ENCODE results near the gene MRPL58.
A peak's percentile ranks its signal among the peaks of the same experiment; 100 is the strongest.

DNA sequence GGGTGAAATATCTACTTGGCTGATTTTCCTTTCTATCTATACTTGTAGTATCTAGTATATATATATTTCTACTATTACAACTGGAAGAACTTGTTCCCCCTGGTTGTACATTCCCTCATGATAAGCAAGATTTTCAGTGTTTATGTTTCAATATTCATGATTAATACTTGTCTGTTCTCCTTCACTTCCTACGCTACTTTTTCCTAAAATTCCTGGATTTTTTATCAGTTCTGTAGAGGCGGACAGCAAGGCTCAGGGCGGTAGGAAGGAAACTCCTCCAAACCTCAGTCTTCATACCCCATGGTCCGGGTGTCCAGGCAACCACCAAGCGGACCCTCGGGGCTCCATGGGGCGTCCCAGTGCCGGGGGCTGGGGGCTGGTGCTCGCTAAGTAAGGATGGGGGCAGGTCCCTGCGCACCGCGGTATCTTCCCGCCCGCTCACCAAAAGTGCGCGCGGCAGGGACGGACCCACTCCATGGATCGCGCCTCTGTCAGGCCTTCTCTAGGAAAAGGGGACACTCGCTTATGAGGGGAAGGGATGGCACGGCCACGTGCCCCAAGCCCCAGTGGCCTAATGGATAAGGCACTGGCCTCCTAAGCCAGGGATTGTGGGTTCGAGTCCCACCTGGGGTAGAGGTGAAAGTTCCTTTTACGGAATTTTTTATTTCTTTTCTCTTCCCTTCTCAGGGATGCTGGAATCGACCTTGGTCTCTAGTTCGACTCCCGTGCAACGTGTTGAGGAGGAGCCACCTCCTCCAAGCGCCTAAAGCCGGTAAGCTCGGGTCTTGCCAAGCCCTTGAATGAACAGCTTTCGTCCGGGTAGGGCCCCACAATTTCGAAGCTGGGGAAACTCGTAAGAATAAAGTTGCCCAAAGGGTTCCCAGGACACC is 21.1 kb downstream of the MRPL58 start:
- TF ChIP-seq, protein P1, sequence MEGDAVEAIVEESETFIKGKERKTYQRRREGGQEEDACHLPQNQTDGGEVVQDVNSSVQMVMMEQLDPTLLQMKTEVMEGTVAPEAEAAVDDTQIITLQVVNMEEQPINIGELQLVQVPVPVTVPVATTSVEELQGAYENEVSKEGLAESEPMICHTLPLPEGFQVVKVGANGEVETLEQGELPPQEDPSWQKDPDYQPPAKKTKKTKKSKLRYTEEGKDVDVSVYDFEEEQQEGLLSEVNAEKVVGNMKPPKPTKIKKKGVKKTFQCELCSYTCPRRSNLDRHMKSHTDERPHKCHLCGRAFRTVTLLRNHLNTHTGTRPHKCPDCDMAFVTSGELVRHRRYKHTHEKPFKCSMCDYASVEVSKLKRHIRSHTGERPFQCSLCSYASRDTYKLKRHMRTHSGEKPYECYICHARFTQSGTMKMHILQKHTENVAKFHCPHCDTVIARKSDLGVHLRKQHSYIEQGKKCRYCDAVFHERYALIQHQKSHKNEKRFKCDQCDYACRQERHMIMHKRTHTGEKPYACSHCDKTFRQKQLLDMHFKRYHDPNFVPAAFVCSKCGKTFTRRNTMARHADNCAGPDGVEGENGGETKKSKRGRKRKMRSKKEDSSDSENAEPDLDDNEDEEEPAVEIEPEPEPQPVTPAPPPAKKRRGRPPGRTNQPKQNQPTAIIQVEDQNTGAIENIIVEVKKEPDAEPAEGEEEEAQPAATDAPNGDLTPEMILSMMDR (IDR thresholded peaks at IDR 0.05), result peak in 2 of 4 experiments; percentile 9 to 38
- no peak for TF ChIP-seq POLR2A (IDR thresholded peaks at IDR 0.05)
